ENCODE data around the gene FOXF2.

Gene FOXF2

DNA sequence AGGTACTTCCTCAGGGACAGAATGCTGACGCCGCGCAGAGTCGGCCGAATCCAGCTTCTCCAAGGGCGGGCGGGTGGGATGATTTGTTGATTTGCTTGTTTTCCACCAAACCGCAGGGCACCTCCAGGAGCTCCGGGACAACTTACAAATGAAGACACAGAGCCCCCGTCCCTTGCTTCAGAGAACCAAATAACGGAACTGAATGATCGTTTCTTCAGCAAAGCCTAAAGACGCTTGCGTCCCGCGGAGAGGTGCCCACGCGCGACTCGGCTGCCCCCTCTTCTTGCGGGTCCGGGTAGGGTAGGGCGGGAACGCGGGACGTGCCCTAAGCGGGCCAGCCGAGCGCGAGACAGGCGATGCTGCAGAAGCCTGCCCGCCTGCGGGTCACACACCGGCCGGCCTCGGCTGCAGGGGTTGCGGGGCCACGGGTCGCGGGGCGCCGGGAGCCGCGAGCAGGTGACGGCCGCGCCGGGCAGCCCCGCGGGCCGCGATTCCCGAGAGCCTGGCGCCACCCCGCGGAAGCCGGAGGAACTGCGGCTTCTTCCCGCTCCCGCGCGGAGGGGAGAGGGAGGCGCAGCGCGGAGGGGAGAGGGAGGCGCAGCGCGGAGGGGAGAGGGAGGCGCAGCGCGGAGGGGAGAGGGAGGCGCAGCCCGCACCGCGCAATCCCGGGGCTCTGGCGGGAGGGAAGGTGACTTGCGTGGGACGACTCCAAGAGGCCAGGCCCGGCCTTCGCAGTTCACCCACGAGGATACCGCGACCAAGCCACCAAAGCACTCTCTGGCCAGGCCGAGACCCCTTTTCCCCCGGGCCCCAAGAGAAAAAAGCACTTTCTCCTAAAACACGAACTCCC is 7.7 kb upstream of the FOXF2 start:
- ChIA-PET CTCF (interaction anchor here (0.7 to 1.0 kb wide), 6 partner anchors 13 to 583 kb away, joined by 3 to 5 read pairs (median 4); partner anchors contain the start of gene FOXQ1), POLR2A (no interaction called here)
- TF ChIP-seq FOXM1 (IDR thresholded peaks at IDR 0.05; ENCODE audit: borderline replicate concordance) (0 out of 2 replicates have a peak, but pooled peaks have one; percentile 45), FOXK2 (IDR thresholded peaks at IDR 0.05) (no peak), ELF4 (IDR thresholded peaks at IDR 0.05) (no peak), TARDBP (IDR thresholded peaks at IDR 0.05) (no peak), LEF1 (IDR thresholded peaks at IDR 0.05; ENCODE audit: borderline replicate concordance) (no peak), NFRKB (IDR thresholded peaks at IDR 0.05) (no peak), BHLHE40 (IDR thresholded peaks at IDR 0.05; ENCODE audit: borderline replicate concordance) (no peak), ZNF384 (IDR thresholded peaks at IDR 0.05) (no peak), L3MBTL2 (conservative IDR thresholded peaks at IDR 0.05) (0 out of 2 replicates have a peak, but pooled peaks have one; percentile 86), SP1 (IDR thresholded peaks at IDR 0.05) (no peak), ARNT (IDR thresholded peaks at IDR 0.05) (peak; percentile 61; the same call in 1 of the 2 replicates), FOXA1 (IDR thresholded peaks at IDR 0.05) (no peak)
- peak; percentile 76 for DNase-seq (ENCODE audit: extremely low spot score)

- no peak for TF ChIP-seq NFRKB (IDR thresholded peaks at IDR 0.05)
- TF ChIP-seq SUZ12 (IDR thresholded peaks at IDR 0.05) = no peak
- no peak for TF ChIP-seq TARDBP (IDR thresholded peaks at IDR 0.05)
- TF ChIP-seq PKNOX1 (IDR thresholded peaks at IDR 0.05) = peak; percentile 47
- peak; percentile 74 for TF ChIP-seq L3MBTL2 (conservative IDR thresholded peaks at IDR 0.05)
- no peak for TF ChIP-seq FOXM1 (IDR thresholded peaks at IDR 0.05; ENCODE audit: borderline replicate concordance)
- POLR2A ChIA-PET = no interaction called here
- DNase-seq (ENCODE audit: extremely low spot score) = no peak
- CTCF ChIA-PET = interaction anchor here (1.0 kb wide), 2 partner anchors 14 to 584 kb away, joined by 4 read pairs; no protein-coding TSS in a partner anchor
Measured at GRCh38 chr6:1382331-1382882, 7.0 kb upstream of the FOXF2 start.

DNA sequence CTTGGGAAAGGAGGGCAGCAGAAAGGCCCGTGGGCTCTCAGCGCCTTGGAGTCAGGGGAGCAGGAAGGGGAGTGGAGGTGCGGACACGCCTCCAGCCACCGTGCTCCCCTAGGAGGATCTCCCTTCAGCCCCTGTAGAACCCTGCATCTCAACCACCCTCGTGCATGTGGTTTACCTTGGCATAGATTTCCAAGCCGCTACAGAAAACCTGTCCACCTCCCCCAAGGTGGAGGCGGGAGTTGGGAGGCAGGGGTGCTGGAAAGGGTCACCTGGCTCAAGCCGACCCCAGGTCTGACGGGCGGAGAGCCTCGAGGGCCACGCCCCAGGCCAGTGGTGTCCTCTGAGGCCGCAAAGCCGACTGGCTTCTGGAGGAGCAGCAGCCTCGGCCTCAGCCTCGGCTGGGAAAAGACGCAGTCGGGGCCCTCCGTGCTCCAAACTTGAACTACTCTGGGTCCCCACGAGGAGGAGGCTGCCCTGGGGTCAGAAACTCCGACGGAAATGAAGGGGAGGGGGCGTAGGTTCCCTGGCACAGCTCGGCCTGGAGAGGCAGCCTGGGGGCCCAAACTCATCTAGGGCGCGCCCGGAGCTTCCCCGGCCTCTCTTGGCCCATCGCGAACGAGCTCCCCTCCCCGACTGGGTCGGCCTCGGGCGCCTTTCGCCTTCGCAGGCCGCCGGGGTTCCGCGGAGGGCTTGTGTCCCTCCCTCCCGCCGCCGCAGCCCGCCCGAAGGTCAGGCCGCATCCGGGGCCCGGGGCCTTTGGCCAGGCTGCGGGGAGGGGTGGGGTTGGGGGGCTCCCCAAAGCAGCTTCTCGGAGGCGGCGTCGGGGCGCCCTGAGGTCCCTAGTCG is 6.3 kb upstream of the FOXF2 start:
- TF ChIP-seq SP1 (IDR thresholded peaks at IDR 0.05) (no peak), FOXK2 (IDR thresholded peaks at IDR 0.05) (no peak), LEF1 (IDR thresholded peaks at IDR 0.05; ENCODE audit: borderline replicate concordance) (no peak), ELF4 (IDR thresholded peaks at IDR 0.05) (no peak), PKNOX1 (IDR thresholded peaks at IDR 0.05) (no peak), FOXM1 (IDR thresholded peaks at IDR 0.05; ENCODE audit: borderline replicate concordance) (no peak), NFRKB (IDR thresholded peaks at IDR 0.05) (no peak), TARDBP (IDR thresholded peaks at IDR 0.05) (no peak), ARNT (IDR thresholded peaks at IDR 0.05) (no peak)
- POLR2A ChIA-PET = no interaction called here
- CTCF ChIA-PET = interaction anchor here (0.6 to 1.0 kb wide), 3 partner anchors 13 to 586 kb away, joined by 3 to 4 read pairs (median 4); no protein-coding TSS in a partner anchor
- no peak for DNase-seq (ENCODE audit: extremely low spot score)

GRCh38 chr6:1383729-1384548 is 5.4 kb upstream of the FOXF2 start:
- ChIA-PET CTCF (interaction anchor here (0.6 kb wide), 1 partner anchor 587 kb away, joined by 3 read pairs; no protein-coding TSS in a partner anchor), POLR2A (no interaction called here)
- TF ChIP-seq HDGF (IDR thresholded peaks at IDR 0.05; ENCODE audit: borderline replicate concordance) (no peak), CTBP1 (IDR thresholded peaks at IDR 0.05; ENCODE audit: borderline replicate concordance) (no peak), NFRKB (IDR thresholded peaks at IDR 0.05) (no peak), SP1 (IDR thresholded peaks at IDR 0.05) (no peak), BHLHE40 (IDR thresholded peaks at IDR 0.05; ENCODE audit: borderline replicate concordance) (no peak), ZNF384 (IDR thresholded peaks at IDR 0.05) (no peak), ARNT (IDR thresholded peaks at IDR 0.05) (no peak), FOXK2 (IDR thresholded peaks at IDR 0.05) (no peak), PKNOX1 (IDR thresholded peaks at IDR 0.05) (no peak), FOXM1 (IDR thresholded peaks at IDR 0.05; ENCODE audit: borderline replicate concordance) (no peak), FOXA1 (IDR thresholded peaks at IDR 0.05) (no peak), SUZ12 (IDR thresholded peaks at IDR 0.05) (no peak)

GRCh38 chr6:1384549-1385128 is 4.7 kb upstream of the FOXF2 start:
- ChIA-PET CTCF (no interaction called here), POLR2A (no interaction called here)
- no peak for DNase-seq (ENCODE audit: extremely low spot score)
- TF ChIP-seq PKNOX1 (IDR thresholded peaks at IDR 0.05) = no peak
- TF ChIP-seq TARDBP (IDR thresholded peaks at IDR 0.05) = no peak
- TF ChIP-seq BHLHE40 (IDR thresholded peaks at IDR 0.05; ENCODE audit: borderline replicate concordance) = no peak
- TF ChIP-seq SUZ12 (IDR thresholded peaks at IDR 0.05) = no peak
- no peak for TF ChIP-seq CTBP1 (IDR thresholded peaks at IDR 0.05; ENCODE audit: borderline replicate concordance)

More at GRCh38 chr6:1383729-1384548, 5.4 kb upstream of the FOXF2 start:
- DNase-seq (ENCODE audit: extremely low spot score) = no peak
